Measurements from ENCODE around the gene MEGF11.
"Not testable (repeated sequence)": the region's sequence is repeated elsewhere in the genome, so short reads cannot be mapped to it uniquely, and the experiment has no call there.

Gene MEGF11

DNA sequence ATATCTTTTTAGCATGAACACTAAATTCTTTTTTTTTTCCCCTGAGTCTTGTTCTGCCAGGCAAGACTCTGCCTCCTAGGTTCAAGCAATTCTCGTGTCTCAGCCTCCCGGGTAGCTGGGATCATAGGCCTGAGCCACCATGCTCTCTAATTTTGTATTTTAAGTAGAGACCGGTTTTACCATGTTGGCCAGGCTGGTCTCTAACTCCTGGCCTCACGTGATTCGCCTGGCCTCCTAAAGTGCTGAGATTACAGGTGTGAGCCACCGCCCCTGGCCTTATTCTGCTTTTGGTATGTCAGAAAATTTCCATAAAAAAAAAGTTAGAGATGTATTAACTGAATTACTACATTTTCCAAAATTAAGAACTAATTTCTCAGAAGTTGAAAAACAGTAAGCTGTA, 370.0 kb downstream of the MEGF11 start:
- DNase-seq (ENCODE audit: low spot score) = no peak

DNA sequence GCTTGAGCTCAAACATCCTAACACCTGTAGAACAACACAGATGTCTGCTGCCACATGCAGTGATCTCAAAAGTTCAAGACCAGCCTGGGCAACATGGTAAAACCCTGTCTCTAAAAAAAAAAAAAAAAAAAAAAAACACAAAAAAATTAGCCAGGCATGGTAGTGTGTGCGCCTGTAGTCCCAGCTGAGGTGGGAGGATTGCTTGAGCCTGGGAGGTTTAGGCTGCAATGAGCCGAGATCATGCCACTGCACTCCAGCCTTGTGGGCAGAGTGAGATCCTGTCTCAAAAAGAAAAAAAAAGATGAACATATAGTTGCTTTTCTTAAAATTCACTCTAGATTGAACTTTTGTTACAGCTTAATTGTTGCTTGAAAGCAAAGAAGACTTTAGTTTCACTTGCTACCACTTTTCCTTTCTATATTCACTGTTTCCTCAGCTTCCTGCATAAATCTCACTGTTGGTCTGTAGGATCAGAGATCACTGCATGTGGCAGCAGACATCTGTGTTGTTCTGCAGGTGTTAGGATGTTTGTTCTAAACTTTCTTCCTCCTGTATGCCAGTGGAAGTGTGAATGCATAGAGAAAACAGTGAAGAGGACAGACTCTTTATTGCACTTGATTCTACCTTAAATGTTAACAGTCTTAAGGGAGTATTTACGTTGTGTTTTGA, 371.6 kb downstream of the MEGF11 start:
- DNase-seq (ENCODE audit: low spot score) = no peak

DNA sequence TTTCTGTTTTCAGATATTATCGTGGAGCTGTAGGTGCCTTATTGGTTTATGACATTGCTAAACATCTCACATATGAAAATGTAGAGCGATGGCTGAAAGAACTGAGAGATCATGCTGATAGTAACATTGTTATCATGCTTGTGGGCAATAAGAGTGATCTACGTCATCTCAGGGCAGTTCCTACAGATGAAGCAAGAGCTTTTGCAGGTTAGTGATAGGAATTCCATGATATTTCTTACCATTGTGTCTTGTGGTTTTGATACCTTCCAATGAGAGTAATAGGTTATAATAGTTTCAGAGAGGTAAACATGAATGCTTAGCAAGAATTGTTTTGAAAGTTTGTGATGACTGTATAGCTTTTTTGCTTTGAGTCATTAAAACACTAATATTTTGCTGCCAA, 375.8 kb downstream of the MEGF11 start:
- DNase-seq (ENCODE audit: low spot score) = no peak

DNA sequence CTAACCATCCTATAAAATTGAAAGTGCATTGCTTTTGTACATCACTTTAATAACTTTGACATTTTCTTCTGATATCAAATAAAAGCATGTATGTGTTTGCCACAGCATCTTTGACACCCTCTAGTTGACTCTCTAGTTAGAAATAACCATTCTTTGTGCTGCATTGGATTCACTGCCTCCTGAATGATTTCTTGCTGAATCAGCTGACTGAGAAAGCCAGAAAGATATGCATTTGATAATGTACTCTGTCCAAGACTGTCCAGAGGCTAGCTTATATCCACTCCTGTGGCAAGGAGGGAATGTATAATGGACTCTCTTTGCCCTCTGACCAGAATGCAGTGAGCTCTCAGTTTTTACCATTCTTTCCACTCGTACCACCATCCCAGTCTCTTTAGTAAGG, 378.1 kb downstream of the MEGF11 start:
- no peak for DNase-seq (ENCODE audit: low spot score)

DNA sequence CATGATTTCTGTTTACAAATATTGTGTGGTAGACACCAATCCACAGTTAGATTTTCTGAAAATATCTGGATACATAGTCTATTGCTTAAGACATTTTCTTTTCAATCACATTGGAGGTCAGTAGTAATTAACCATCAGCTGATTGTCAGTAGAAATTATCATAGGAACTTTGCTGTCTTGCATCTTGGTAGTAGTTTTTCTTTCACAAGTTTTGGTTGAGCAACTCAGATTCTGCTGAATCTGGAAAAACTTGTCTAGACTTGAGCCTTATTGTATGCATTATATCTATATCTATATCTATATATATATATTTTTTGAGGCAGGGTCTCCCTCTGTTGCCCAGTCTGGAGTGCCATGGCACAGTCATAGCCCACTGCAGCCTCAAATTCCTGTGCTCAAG, 380.3 kb downstream of the MEGF11 start:
- DNase-seq (ENCODE audit: low spot score) = no peak

DNA sequence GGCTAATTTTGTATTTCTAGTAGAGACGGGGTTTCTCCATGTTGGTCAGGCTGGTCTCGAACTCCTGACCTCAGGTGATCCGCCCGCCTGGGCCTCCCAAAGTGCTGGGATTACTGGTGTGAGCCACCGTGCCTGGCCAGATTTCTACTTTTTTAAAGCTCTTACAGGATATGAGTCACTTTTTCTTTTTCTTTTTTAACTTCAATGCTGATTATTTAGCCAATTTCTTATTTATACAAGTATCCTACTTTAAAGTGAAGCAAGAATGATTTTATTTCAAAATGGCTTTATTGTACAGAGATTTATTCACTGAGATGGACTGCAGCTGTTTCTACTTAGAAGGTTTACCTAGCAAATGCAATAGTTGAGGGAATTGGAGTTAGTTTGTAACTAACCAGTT, 381.0 kb downstream of the MEGF11 start:
- DNase-seq (ENCODE audit: low spot score) = not testable (repeated sequence)

DNA sequence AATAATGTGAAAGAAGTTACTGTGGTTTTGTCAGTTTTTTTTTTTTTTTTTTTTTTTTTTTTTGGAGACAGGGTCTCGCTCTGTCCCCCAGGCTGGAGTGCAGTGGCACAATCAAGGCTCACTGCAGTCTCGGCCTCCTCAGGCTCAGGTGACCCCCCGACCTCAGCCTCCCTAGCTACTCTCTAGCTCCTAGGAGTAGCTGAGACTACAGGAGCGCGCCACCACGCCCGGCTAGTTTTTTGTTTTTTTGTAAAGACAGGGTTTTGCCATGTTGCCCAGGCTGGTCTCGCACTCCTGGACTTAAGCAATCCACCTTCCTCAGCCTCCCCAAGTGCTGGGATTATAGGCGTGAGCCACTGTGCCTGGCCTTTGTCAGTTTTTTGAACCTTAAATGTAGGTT, 381.7 kb downstream of the MEGF11 start:
- not testable (repeated sequence) for DNase-seq (ENCODE audit: low spot score)

DNA sequence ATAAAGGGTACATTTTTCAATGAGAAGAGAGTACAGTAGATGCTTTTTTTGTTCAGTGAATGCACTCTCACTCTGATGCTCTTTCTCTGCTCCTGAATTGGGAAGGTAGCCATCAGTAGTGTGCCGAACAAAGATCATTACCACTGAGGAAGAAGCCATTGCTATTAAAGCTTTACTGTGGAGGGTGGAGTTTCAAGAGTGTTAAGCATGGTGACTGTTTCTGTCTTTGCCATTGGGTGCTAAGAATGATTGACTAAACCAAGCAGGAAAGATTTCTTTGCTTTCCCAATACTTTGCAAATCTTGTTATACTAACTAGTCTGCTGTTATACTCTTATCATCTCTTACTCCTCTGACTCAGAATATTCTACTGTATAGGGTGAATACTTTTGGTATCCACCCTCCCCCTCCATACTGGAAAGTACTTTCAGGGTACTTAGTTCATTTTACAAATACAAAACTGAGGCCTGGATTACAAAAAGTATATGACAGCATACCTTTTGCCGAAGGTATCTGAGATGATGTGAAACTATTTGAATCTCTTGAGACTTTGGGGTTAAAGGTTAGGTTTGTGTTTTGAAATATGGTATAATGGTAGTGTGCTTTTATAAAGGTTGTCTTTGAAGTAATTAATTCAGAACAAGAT, 382.5 kb downstream of the MEGF11 start:
- no peak for DNase-seq (ENCODE audit: low spot score)

DNA sequence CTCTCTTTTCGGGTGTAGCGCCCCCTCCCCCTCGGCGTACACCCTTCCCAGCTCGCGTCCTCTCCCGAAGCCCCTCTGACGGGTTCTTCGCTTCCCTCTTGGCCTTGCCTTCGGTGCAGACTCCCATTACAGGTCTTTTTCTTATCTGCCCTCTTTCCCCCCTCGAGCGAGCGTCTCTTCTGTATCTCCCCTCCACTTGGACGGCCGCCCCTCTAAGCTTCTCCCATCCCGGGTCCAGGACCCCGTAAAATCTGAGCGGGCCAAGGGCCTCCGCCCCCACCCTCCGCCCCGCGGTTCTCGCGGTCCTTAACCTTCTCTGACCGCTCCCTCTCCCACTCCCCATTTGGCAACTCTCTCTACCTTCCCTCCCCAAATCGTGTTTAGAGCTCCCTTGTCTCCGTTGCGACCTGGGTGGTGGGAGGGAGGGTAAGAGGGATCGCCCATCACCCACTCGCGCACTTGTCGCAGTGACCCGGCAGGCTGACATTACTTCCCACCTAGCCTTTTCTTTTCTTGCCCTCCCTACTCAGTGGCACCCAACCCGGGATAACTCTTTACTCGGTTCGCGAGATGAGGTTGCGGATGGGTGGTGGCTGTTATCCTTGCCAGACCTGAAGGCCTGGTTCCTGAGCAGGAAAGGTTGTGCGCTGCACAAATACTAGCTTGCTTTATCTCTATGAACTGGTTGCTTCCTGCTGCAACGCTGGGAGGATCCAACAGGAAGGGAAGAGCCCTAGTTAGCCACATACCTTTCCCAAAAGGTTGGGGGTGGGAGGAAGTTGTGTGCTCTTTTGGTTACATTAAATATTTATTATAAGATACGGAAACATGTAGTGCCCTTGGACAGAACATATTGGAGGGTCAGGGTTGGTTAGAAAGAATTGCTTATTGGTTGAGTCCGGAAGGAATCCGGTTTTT, 383.3 kb downstream of the MEGF11 start:
- DNase-seq (ENCODE audit: low spot score) = peak; percentile 42

DNA sequence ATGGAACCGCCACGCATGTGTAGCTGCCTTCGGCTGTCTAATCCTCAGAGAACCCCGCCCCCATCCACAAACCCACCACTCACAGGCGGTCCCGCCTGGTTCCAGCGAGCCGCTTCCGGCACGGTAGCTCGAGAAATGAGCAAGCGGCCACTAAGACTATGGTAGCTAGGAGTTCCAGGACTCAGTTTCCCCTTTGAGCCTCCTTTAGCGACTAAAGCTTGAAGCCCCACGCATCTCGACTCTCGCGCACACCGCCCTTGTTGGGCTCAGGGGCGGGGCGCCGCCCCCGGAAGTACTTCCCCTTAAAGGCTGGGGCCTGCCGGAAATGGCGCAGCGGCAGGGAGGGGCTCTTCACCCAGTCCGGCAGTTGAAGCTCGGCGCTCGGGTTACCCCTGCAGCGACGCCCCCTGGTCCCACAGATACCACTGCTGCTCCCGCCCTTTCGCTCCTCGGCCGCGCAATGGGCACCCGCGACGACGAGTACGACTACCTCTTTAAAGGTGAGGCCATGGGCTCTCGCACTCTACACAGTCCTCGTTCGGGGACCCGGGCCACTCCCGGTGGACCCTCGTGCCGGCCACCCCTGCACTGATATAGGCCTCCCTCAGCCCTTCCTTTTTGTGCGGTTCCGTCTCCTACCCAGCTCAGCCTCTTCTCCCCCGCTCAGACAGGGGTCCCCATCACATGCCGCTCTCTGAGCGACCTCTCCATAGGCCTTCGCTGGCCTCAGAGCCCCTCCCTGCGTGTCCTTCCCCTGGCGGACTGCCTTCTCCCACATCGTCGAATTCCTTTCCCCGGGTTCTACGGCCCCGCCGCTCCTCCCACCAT, 384.2 kb downstream of the MEGF11 start, which contains the start of gene RAB11A:
Gene RAB11A, plus strand, starts transcription at position 366 of the 828 bp plus-strand sequence. Its CDS starts 95 bp downstream, at position 461.
- peak; percentile 97 for DNase-seq (ENCODE audit: low spot score)

DNA sequence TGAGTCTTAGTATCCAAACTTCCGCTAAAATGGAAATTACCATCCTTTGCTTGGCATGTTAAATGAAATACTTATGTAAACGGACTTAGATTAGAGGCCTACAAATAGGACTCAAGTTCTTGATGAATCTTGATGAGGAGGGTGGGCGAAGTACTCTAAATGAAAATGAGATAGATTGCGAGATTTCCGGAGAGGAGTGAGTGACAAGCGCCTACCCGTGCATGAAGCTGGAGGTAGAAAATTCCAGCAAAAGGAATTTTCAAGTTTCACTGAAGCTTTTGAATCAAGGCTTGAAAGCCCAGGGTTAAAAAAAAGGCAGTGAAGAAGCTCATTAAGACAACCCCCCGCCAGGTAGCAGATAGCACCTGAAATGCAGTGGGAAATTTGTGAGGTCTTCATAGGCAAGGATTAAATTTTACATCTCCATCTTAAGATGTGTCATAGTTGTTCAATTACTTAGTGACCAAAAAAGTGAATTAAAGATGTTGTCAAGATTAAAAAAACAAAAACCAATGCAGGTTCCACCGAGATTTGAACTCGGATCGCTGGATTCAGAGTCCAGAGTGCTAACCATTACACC, 384.9 kb downstream of the MEGF11 start:
- DNase-seq (ENCODE audit: low spot score) = no peak

DNA sequence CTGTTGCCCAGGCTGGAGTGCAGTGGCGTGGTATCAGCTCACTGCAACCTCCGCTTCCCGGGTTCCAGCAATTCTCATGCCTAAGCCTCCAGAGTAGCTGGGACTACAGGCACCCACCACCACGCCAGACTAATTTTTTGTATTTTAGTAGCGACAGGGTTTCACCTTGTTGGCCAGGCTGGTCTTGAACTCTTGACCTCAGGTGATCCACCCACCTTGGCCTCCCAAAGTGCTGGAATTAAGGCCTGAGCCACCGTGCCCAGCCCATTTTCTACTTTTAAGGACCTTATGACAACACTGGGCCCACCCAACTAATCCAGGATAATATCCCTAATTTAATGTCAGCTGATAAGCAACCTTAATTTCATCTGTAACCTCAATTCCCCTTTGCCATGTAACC, 385.6 kb downstream of the MEGF11 start:
- DNase-seq (ENCODE audit: low spot score) = not testable (repeated sequence)

DNA sequence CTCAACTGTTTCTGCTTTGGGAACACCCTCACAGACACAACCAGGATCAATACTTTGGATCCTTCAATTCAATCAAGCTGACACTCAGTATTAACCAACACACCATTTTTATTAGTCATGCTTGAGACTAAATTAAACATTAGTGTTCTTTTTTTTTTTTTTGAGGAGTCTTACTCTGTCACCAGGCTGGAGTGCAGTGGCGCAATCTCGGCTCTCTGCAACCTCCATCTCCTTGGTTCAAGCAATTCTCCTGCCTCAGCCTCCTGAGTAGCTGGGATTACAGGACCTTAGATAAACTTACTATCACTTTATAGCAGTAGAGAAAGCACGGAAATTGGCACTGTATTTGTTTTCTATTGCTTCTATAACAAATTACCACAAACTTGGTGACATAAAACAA, 386.3 kb downstream of the MEGF11 start:
- no peak for DNase-seq (ENCODE audit: low spot score)

DNA sequence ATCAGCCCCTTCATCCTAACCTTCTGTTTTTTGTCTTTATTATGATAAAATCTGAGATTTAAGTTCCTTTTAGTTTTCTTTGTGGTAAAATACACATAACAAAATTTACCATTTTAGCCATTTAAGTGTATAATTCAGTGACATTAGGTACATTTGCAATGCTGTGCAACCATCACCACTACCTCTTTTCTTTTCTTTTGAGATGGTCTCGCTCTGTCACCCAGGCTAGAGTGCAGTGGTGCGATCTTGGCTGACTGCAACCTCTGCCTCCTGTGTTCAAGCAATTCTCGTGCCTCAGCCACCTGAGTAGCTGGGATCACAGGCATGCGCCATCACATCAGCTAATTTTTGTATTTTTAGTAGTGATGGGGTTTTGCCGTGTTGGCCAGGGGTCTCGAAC, 390.4 kb downstream of the MEGF11 start:
- no peak for DNase-seq (ENCODE audit: low spot score)

DNA sequence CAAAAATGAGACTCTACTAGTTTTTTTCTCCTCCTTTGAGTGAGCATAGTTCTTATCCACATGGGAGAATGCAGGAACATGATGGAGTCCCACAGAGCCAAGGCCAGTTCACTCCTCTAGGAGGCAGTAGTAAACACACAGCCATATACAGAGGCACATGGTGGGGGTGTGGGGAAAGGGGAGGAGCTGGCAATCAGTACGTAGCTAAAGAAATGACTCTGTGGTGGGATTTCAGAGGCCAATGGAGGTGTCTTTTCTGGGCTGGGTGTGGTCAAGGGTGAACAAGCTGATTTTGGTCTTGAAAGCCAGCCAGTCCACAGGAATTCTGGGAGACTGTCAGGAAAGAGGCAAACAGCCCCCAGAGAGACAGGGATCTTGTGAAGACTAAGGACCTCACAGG, 390.9 kb downstream of the MEGF11 start:
- DNase-seq (ENCODE audit: low spot score) = peak; percentile 60

DNA sequence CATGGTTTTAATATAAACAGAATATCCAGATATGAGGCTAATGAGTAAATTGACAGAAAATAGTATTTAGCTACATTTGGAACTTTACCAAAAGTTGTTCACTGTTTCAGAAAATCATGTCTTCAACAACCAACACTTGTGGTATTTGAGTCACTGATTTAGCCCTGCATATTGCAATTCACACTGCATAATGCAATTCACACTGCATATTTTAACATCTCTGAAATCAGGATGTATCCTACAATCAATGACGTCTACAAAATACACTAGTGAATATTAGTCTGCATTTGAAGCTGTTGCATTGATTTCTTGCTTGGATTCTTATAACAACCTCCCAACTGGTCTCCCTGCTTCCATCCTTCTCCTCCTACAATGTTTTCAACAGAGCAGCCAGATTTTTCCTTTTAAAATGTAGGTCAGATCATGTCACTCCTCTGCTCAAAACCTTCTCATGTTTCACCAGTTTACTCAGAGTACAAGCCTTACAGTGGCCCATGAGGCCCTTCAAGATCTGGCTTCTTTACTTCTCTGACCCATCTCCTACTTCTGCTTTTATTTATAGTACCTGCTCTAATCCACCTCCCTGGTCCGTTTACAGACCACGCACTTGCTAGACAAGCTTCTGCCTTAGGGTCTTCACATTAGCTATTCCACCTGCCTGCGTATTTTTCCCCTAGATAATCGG, 395.7 kb downstream of the MEGF11 start:
- no peak for DNase-seq (ENCODE audit: low spot score)

DNA sequence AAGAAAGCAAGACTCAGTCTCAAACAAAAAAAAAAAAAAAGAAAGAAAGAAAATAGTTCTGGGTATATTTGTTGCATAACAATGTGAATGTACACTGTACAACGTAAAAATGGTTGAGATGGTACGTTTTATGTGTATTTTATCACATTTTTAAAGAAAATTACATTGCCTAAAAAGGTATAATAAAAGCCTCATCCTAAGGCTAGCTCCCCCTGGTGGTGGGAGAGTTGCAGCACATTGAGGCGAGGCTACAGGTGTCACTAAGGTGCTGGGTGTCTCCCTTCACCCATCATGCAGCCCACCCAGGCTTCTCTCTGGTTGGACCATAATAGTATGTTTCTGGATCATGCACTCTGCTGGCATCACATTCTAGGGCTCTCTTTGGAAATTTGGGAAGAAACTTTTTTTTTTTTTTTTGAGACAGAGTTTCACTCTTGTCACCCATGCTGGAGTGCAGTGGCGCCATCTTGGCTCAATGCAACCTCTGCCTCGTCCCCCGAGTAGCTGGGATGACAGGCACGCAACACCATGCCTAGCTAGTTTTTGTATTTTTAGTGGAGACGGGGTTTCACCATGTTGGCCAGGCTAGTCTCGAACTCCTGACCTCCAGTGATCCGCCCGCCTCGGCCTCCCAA, 396.6 kb downstream of the MEGF11 start:
- DNase-seq (ENCODE audit: low spot score) = peak; percentile 90

DNA sequence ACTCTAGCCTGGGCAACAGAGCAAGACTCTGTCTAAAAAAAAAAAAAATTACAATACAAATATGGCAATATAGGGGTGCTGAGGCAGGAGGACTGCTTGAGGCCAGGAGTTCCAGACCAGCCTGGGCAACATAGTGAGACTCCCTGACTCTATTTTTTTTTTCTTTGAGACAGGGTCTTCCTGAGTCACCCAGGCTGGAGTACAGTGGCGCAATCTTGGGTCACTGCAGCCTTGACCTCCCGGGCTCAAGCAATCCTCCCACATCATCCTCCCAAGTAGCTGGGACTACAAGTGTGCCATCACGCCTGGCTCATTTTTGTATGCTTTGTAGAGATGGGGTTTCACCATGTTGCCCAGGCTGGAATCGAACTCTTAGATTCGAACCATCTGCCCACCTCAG, 401.6 kb downstream of the MEGF11 start:
- DNase-seq (ENCODE audit: low spot score) = no peak

DNA sequence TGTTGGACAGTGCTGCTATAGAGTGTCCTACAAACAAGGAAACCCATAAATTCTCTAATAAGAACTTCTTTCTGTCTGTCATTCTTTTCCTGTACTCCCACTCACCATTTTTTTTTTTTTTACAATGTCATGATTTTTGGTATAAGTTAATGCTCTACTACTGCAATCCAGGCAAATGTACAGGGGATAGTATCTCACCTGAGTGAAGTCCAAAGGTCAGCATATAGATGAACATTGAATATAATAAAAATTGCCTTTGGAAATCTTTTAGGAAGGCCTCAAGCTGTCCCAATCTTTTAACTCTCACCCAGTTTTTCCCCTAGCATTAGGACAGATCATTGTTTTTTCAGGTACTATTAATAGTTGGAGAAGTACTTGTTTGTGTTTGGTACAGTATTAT, 405.6 kb downstream of the MEGF11 start:
- no peak for DNase-seq (ENCODE audit: low spot score)

DNA sequence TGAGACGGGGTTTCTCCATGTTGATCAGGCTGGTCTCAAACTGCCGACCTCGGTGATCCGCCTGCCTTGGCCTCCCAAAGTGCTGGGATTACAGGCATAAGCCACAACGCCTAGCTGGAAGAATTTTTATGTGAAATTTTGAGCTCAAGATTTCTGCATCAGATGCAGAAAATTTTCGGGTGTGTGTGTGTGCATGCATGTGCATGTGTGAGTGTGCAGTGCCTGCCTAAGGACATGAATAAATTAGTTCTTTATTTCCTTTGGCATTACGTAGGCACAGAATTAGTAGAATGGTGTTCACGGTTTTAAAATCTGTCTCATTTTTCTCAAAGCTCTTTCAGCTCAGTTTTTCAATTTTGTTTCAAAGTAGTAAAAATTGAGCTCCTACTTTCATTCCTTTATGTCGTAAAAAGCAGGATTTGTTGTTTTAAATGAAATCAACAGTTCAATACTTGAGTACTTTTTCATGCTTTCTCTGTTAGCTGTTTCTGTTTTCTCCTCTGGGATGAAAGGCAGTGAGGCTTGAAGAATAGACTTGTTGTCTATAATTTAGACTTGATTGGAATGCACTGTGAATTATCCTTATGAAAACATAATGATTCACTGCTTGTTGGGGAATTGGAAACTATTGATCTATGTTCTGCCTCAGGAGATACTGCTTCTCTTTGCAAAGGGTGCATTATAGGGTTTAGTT, 407.6 kb downstream of the MEGF11 start:
- no peak for DNase-seq (ENCODE audit: low spot score)

Measured in hematopoietic multipotent progenitor cell treated with erythropoietin and hydrocortisone succinate and interleukin-3 and kit ligand, for 17 days (in vitro differentiated cells).